Gastroesophageal sphincter (tissue), 4 donors: ENCODE results near the gene RTN4R. TPM values are rescaled to one million over a fixed set of nuclear protein-coding genes. Genes with fewer than 3 reads are reported as not detected.

ENCODE experiments used
- ATAC-seq: fragments of 150-250 bp; one replicate; pipeline ENCODE4 v1.9.1; 2016; ENCODE audit warnings: mild to moderate bottlenecking, moderate library complexity
- H3K27ac ChIP-seq, 4 donors: fragments of 200-600 bp; sonication (generic) in 3 of 4; 1 replicate in 3 of 4; 2 replicates in 1 of 4; pipeline ENCODE4 v1.5.1; 2016 to 2019
- H3K27me3 ChIP-seq: fragments of 200-600 bp; sonication (generic); one replicate; pipeline ENCODE4 v1.5.1; 2019
- H3K36me3 ChIP-seq, 2 donors: fragments of 200-600 bp; sonication (generic); one replicate each; pipeline ENCODE4 v1.5.1; 2019; ENCODE audit warnings: control low read depth in 1 of 2
- H3K4me1 ChIP-seq, 3 donors: fragments of 200-600 bp; sonication (generic); 1 replicate in 2 of 3; 2 replicates in 1 of 3; pipeline ENCODE4 v1.5.1; 2016 to 2019; ENCODE audit warnings: control low read depth in 2 of 3
- H3K4me3 ChIP-seq, 2 donors: fragments of 200-600 bp; sonication (generic); one replicate each; pipeline ENCODE4 v1.5.1; 2019; ENCODE audit warnings: mild to moderate bottlenecking in 1 of 2, moderate library complexity in 1 of 2
- H3K9me3 ChIP-seq, 3 donors: fragments of 200-600 bp; sonication (generic); one replicate each; pipeline ENCODE4 v1.5.1; 2017 to 2019; ENCODE audit warnings: control low read depth in 2 of 3
- EP300 ChIP-seq: sonication (generic); formaldehyde crosslinking; IDR thresholded peaks from one replicate; pipeline ENCODE4 v1.6.1; 2017; ENCODE audit warnings: antibody characterized with exemption, mild to moderate bottlenecking
- POLR2A ChIP-seq, 2 donors: fragments of 450-650 bp; IDR thresholded peaks; one replicate each; pipeline ENCODE4 v1.6.1; 2017; ENCODE audit warnings: antibody characterized with exemption in 2 of 2, mild to moderate bottlenecking in 2 of 2, moderate library complexity in 1 of 2
- POLR2AphosphoS5 ChIP-seq: sonication (generic); formaldehyde crosslinking; IDR thresholded peaks from one replicate; pipeline ENCODE4 v1.6.1; 2017; ENCODE audit warnings: antibody characterized with exemption
- WGBS, 2 donors: methylation state at CpG; one replicate each; pipeline ENCODE4 v1.1.5; 2018; ENCODE audit warnings: low coverage in 1 of 2; 5-methylcytosine and 5-hydroxymethylcytosine counted together
- total RNA-seq, 4 donors: library from RNA; depleted of rRNA; stranded (reverse); fragments of >200 nt; gene quantifications; one replicate each; pipeline ENCODE4 v1.1.0, GENCODE V29; 2016
- TF ChIP-seq, protein P1 (sequence below), 4 experiments: fragments of 200-600 bp in 2 of 4; fragments of 450-650 bp in 2 of 4; sonication (generic) in 1 of 4; IDR thresholded peaks; one replicate each; pipeline ENCODE4 v1.5.1; 2017 to 2019; ENCODE audit warnings: antibody characterized with exemption in 4 of 4, mild to moderate bottlenecking in 2 of 4, moderate library complexity in 2 of 4

RTN4R gene
- total RNA-seq, 4 donors from 2014 or later, result 1.3 to 2.4 TPM; not detected in 2

DNA sequence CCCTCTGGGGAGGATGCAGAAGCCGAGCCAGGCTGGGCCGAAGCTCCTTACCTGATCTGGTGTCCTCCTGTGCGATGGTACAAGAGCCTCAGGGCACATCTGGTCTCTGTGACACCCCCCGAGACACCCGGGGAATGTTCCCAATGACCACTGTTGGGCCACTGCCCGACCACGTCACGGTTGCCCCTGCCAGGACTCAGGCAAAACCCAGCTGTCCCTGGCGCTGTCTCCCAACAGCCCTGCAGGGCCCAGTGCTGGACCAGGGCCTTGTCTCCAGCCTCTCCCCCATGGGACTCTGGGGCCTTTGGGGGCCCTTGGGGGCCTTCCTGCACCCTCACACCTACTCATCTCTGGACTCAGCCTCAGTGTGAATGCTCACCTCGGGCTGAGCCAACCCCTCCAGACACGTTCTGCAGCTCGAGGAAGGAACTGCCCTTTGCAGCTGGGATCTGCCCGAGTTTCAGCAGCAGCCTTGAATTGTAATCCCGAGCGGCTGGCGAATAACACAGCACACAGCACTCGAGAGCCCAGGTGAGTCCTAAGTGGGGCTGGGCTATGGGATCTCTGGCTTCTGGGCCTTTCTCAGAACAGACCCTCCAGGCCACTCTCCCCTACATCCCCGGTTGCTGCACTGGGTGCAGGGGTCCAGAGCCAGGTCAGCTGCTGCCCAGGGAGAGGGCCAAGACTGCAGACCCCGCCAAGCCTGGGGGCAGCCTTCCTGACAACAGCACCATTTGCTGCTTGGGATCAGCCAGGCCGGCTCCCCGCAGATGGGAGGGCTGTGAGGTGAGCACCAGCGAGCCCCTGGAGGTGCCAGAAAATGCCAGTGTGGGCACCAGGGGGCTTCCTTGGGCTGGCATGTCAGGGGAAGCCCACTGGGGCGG lies 39.8 kb downstream of the RTN4R start:
- H3K36me3 ChIP-seq, result no peaks in the 10 kb centered on the region
- no peak for ATAC-seq
- no peak overlapping the region for H3K27ac ChIP-seq
- H3K4me3 ChIP-seq, result no peak overlapping the region
- TF ChIP-seq EP300 (no peak), POLR2A (IDR thresholded peaks at IDR 0.05) (no peak), POLR2AphosphoS5 (no peak)
- TF ChIP-seq, protein P1, sequence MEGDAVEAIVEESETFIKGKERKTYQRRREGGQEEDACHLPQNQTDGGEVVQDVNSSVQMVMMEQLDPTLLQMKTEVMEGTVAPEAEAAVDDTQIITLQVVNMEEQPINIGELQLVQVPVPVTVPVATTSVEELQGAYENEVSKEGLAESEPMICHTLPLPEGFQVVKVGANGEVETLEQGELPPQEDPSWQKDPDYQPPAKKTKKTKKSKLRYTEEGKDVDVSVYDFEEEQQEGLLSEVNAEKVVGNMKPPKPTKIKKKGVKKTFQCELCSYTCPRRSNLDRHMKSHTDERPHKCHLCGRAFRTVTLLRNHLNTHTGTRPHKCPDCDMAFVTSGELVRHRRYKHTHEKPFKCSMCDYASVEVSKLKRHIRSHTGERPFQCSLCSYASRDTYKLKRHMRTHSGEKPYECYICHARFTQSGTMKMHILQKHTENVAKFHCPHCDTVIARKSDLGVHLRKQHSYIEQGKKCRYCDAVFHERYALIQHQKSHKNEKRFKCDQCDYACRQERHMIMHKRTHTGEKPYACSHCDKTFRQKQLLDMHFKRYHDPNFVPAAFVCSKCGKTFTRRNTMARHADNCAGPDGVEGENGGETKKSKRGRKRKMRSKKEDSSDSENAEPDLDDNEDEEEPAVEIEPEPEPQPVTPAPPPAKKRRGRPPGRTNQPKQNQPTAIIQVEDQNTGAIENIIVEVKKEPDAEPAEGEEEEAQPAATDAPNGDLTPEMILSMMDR (IDR thresholded peaks at IDR 0.05), result no peak
- WGBS, 2 donors, result 63% methylated on average over 2 of the region's 23 CpGs; no CpG with 5 or more reads in 1 of the 2 donors
- peaks cover 0 to 11% (median 0%) of the 10 kb centered on the region in 3 donors for H3K4me1 ChIP-seq
- H3K27me3 ChIP-seq, result no peaks in the 10 kb centered on the region
- no peaks in the 10 kb centered on the region for H3K9me3 ChIP-seq

DNA sequence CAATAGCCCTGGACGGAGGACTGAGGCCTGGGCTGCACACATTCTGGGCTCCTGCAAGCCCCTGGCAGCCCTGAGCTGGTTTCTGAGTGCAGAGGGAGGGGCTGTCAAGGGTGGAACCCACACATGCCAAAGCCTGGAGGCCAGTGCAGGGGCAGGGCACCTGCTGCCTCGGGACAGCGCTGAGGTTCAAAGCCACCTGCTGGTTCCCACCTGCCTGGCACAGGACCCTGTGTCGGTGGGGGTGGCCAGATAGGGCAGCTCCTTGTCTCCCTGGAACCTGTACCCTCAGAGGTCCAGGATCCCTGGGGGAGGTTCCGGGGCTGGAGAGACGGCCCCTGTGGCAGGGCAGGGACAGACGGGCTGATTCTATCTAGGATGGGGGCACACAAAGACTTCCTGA lies 40.8 kb downstream of the RTN4R start:
- no peak for ATAC-seq
- Histone ChIP-seq H3K9me3 (no peaks in the 10 kb centered on the region), H3K27me3 (no peaks in the 10 kb centered on the region), H3K36me3 (no peaks in the 10 kb centered on the region), H3K4me1 (peaks cover 0 to 20% (median 0%) of the 10 kb centered on the region in 3 donors), H3K4me3 (no peak overlapping the region), H3K27ac (no peak overlapping the region)
- TF ChIP-seq POLR2A (IDR thresholded peaks at IDR 0.05) (no peak), EP300 (no peak)
- 50% methylated on average over 2 of the region's 7 CpGs; no CpG with 5 or more reads in 1 of the 2 donors for WGBS, 2 donors

DNA sequence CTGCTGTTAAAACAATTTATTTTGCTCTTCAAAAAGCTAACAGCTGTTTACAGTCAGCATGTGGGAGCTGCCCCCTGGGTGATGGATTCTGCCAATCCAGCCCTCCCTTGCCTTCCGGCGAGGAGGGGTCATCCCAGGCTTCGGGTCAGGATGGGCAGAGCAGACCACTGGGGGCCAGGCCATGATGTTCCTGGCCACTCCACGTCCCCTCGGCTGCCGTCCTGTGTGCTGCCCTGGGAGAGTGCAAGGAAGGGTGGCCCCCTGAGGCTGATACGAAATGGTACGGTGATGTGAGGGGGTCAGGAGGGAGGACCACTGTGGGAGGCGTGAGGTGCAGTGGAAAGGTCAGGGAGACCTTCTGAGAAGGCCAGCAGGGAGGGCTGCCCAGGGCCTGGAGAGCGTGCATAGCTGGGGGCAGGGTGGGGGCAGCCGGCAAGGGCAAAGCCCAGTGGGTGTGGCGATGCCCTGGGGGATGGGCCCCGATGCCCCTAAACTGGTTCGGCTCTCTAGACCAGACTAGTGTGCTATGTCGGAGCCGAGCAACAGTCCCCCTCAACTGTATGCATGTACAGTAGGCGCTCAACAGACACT lies 41.3 kb downstream of the RTN4R start:
- H3K4me3 ChIP-seq, result no peak overlapping the region
- H3K36me3 ChIP-seq, result no peaks in the 10 kb centered on the region
- H3K9me3 ChIP-seq, result no peaks in the 10 kb centered on the region
- no peak for ATAC-seq
- no peak overlapping the region for H3K27ac ChIP-seq
- WGBS, 2 donors, result 88% methylated on average over 7 of the region's 17 CpGs; no CpG with 5 or more reads in 1 of the 2 donors
- no peak for TF ChIP-seq POLR2A (IDR thresholded peaks at IDR 0.05)
- TF ChIP-seq EP300, result no peak
- TF ChIP-seq, protein P1 (IDR thresholded peaks at IDR 0.05), result no peak
- TF ChIP-seq POLR2AphosphoS5, result no peak
- no peaks in the 10 kb centered on the region for H3K27me3 ChIP-seq
- H3K4me1 ChIP-seq, result peaks cover 0 to 26% (median 3%) of the 10 kb centered on the region in 3 donors

DNA sequence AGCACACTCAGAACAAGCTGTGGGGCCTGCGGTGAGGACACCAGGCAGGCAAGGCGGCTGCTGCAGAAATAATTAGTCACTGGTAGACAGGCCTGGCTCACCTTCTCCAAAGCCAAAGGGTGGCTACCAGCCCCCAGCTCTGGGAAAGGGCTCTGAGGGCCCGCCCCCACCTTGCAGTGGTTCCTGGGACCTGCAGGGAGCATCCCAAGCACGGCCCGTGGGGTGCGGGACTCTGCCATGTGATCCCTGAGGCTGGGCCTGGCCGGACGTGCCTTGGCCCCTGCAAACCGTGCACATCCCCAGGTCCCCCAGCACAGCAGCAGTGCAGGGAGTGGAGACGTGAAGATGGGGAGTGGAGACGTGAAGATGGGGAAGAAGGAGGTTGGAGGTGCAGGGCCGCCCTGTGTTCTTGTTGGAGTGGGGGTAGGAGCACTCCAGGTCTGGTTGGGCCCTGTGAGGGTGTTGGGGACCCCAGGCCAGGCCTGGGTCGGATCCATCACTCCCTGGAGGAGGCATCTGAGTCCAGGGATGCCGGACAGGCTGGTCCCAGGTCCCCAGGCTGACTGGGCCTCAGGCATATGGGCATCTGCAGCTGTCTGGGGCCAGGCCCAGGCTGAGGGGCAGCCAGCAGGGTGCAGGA lies 41.9 kb downstream of the RTN4R start:
- ATAC-seq, result no peak
- TF ChIP-seq, protein P1 (IDR thresholded peaks at IDR 0.05), result no peak
- no peak for TF ChIP-seq EP300
- Histone ChIP-seq H3K27ac (no peak overlapping the region), H3K4me3 (no peak overlapping the region), H3K9me3 (no peaks in the 10 kb centered on the region), H3K4me1 (peaks cover 0 to 31% (median 3%) of the 10 kb centered on the region in 3 donors), H3K36me3 (no peaks in the 10 kb centered on the region), H3K27me3 (no peaks in the 10 kb centered on the region)
- WGBS, 2 donors, result 100% methylated on average over 1 of the region's 14 CpGs; no CpG with 5 or more reads in 1 of the 2 donors

DNA sequence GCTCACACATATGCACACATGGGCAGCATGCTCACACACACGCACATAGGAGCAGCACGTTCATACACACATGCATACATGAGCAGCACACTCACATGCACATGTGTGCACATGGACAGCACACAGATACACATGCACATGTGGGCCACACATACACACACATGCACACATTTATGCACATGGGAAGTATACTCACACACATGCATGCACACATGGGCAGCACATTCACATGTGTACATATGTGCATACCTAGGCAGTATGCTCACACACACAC lies 42.5 kb downstream of the RTN4R start:
- no peak overlapping the region for H3K4me3 ChIP-seq
- 82 to 92% methylated on average over 2 of the region's 2 CpGs for WGBS, 2 donors
- peaks cover 2% of the 10 kb centered on the region for H3K27me3 ChIP-seq
- no peaks in the 10 kb centered on the region for H3K9me3 ChIP-seq
- H3K4me1 ChIP-seq, result peaks cover 0 to 31% (median 3%) of the 10 kb centered on the region in 3 donors
- H3K36me3 ChIP-seq, result no peaks in the 10 kb centered on the region
- no peak overlapping the region for H3K27ac ChIP-seq
- TF ChIP-seq EP300, result no peak
- no peak for TF ChIP-seq POLR2AphosphoS5
- TF ChIP-seq POLR2A (IDR thresholded peaks at IDR 0.05), result no peak
- TF ChIP-seq, protein P1 (IDR thresholded peaks at IDR 0.05), result no peak
- ATAC-seq, result no peak
